ENCODE results near the gene GALNT10. TPM values are rescaled to one million over a fixed set of nuclear protein-coding genes. Genes with fewer than 3 reads are reported as not detected.

The GALNT10 gene
- total and polyA plus RNA-seq, 2 donors (not counting 1 experiment from before 2014, with no cell fraction given) = 18.3 to 35.8 TPM

DNA sequence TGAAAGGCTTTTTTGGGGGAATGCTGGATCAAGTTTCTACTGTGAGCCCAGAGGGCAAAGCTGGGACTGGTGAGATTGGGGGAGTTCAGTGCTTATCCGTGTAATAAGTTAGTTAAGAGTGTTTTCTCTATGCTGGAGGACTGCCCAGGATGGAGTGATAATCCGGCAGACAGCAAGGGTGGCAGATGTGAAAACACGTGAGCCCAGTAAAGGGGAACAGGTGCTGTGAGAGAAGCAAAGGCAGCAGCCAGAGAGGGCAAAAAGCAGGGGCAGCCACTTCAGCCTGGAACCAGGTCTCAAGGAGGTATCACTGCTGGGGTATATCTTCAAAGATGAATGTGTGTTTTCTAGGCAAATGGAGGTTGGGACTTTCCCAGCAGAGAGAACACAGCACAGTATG is 53.9 kb downstream of the GALNT10 start:
- Histone ChIP-seq H3K79me2 (ENCODE audit: control insufficient read depth, insufficient read depth, low read length) (no peaks in the 10 kb centered on the region), H3K4me1 (ENCODE audit: control insufficient read depth, extremely low read depth, insufficient read depth, low read length) (peaks cover 3% of the 10 kb centered on the region), H3K9me3 (ENCODE audit: control insufficient read depth, insufficient read depth, low read depth, low read length) (no peaks in the 10 kb centered on the region), H2AFZ (ENCODE audit: low read length) (no peak overlapping the region), H3K4me2 (ENCODE audit: extremely low read depth, insufficient read depth, low read length) (no peak overlapping the region), H3K27me3 (ENCODE audit: control insufficient read depth, insufficient read depth, low read length) (no peaks in the 10 kb centered on the region), H4K20me1 (ENCODE audit: control insufficient read depth, extremely low read depth, insufficient read depth, low read length) (no peaks in the 10 kb centered on the region), H3K9ac (ENCODE audit: insufficient read depth, low read length) (no peak overlapping the region), H3K4me3 (replicated peaks in 1 of 4; ENCODE audit: control extremely low read depth in 1 of 4, insufficient read depth in 1 of 4, low read depth in 3 of 4, low read length in 4 of 4) (no peak overlapping the region), H3K36me3 (ENCODE audit: control insufficient read depth, insufficient read depth, low read length) (no peaks in the 10 kb centered on the region), H3K27ac (ENCODE audit: insufficient read depth, low read length) (no peak overlapping the region)
- DNase-seq (ENCODE audit: low read depth in 2 of 2) = no peak
- TF ChIP-seq, protein P1, sequence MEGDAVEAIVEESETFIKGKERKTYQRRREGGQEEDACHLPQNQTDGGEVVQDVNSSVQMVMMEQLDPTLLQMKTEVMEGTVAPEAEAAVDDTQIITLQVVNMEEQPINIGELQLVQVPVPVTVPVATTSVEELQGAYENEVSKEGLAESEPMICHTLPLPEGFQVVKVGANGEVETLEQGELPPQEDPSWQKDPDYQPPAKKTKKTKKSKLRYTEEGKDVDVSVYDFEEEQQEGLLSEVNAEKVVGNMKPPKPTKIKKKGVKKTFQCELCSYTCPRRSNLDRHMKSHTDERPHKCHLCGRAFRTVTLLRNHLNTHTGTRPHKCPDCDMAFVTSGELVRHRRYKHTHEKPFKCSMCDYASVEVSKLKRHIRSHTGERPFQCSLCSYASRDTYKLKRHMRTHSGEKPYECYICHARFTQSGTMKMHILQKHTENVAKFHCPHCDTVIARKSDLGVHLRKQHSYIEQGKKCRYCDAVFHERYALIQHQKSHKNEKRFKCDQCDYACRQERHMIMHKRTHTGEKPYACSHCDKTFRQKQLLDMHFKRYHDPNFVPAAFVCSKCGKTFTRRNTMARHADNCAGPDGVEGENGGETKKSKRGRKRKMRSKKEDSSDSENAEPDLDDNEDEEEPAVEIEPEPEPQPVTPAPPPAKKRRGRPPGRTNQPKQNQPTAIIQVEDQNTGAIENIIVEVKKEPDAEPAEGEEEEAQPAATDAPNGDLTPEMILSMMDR (conservative IDR thresholded peaks at IDR 0.05 in 1 of 2, IDR thresholded peaks at IDR 0.05 in 1 of 2; ENCODE audit: low read depth in 1 of 2, low read length in 2 of 2) = no peak
- TF ChIP-seq EZH2 (IDR thresholded peaks at IDR 0.05; ENCODE audit: low read length, missing control alignments) = no peak

DNA sequence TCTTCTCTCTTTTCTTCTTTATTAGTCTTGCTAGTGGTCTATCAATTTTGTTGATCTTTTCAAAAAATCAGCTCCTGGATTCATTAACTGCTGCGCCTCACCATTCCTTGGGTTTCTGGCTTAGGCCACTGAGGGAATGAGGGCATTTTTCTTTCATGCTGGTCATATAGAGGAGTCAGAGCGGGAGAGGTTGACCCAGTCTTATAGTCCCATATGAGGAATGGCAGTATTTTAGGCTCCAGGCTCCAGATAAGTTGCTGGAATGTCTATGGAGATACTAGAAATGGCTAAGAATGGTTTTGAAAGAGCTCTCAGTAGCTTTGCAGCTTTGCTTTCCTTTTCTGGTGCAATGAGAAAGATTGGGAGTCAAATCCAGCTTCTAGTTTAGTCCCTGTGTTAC is 58.2 kb downstream of the GALNT10 start:
- H2AFZ ChIP-seq (ENCODE audit: low read length) = no peak overlapping the region
- no peaks in the 10 kb centered on the region for H4K20me1 ChIP-seq (ENCODE audit: control insufficient read depth, extremely low read depth, insufficient read depth, low read length)
- TF ChIP-seq, protein P1 (conservative IDR thresholded peaks at IDR 0.05 in 1 of 2, IDR thresholded peaks at IDR 0.05 in 1 of 2; ENCODE audit: low read depth in 1 of 2, low read length in 2 of 2) = no peak
- TF ChIP-seq EZH2 (IDR thresholded peaks at IDR 0.05; ENCODE audit: low read length, missing control alignments) = no peak

DNA sequence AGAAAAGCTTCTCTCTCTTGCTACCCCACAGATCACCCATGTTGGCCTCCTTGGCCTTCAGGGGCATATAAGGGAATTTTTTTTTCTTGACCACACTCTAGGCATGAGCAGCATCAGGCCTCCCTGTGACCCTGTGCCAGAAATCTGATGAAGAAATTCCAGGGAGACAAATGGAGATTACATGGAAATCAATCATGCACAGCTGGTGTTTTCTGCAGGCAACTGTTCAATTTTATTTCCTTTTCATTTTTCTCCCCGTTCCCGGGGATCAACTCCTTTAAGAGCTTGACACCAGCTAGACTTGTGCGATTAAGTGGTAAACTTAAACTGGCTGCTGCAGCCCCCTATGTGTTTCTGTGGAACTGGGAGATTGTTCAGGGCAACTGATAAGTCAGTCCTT is 59.3 kb downstream of the GALNT10 start:
- no peak for TF ChIP-seq EZH2 (IDR thresholded peaks at IDR 0.05; ENCODE audit: low read length, missing control alignments)
- TF ChIP-seq, protein P1 (conservative IDR thresholded peaks at IDR 0.05 in 1 of 2, IDR thresholded peaks at IDR 0.05 in 1 of 2; ENCODE audit: low read depth in 1 of 2, low read length in 2 of 2) = no peak
- Histone ChIP-seq H3K4me3 (replicated peaks in 1 of 4; ENCODE audit: control extremely low read depth in 1 of 4, insufficient read depth in 1 of 4, low read depth in 3 of 4, low read length in 4 of 4) (no peak overlapping the region), H3K36me3 (ENCODE audit: control insufficient read depth, insufficient read depth, low read length) (no peaks in the 10 kb centered on the region), H3K27ac (ENCODE audit: insufficient read depth, low read length) (no peak overlapping the region), H3K4me1 (ENCODE audit: control insufficient read depth, extremely low read depth, insufficient read depth, low read length) (no peaks in the 10 kb centered on the region), H3K4me2 (ENCODE audit: extremely low read depth, insufficient read depth, low read length) (no peak overlapping the region), H3K79me2 (ENCODE audit: control insufficient read depth, insufficient read depth, low read length) (no peaks in the 10 kb centered on the region), H4K20me1 (ENCODE audit: control insufficient read depth, extremely low read depth, insufficient read depth, low read length) (no peaks in the 10 kb centered on the region), H2AFZ (ENCODE audit: low read length) (no peak overlapping the region), H3K27me3 (ENCODE audit: control insufficient read depth, insufficient read depth, low read length) (no peaks in the 10 kb centered on the region), H3K9me3 (ENCODE audit: control insufficient read depth, insufficient read depth, low read depth, low read length) (no peaks in the 10 kb centered on the region), H3K9ac (ENCODE audit: insufficient read depth, low read length) (no peak overlapping the region)
- peak; percentile 8 to 37 for DNase-seq (ENCODE audit: low read depth in 2 of 2)

More for the DNA sequence above, 58.2 kb downstream of the GALNT10 start:
- no peaks in the 10 kb centered on the region for H3K36me3 ChIP-seq (ENCODE audit: control insufficient read depth, insufficient read depth, low read length)
- no peak overlapping the region for H3K4me3 ChIP-seq (replicated peaks in 1 of 4; ENCODE audit: control extremely low read depth in 1 of 4, insufficient read depth in 1 of 4, low read depth in 3 of 4, low read length in 4 of 4)
- no peak overlapping the region for H3K4me2 ChIP-seq (ENCODE audit: extremely low read depth, insufficient read depth, low read length)
- H3K9me3 ChIP-seq (ENCODE audit: control insufficient read depth, insufficient read depth, low read depth, low read length) = no peaks in the 10 kb centered on the region
- DNase-seq (ENCODE audit: low read depth in 2 of 2) = no peak
- H3K4me1 ChIP-seq (ENCODE audit: control insufficient read depth, extremely low read depth, insufficient read depth, low read length) = peaks cover 3% of the 10 kb centered on the region
- no peaks in the 10 kb centered on the region for H3K27me3 ChIP-seq (ENCODE audit: control insufficient read depth, insufficient read depth, low read length)
- no peaks in the 10 kb centered on the region for H3K79me2 ChIP-seq (ENCODE audit: control insufficient read depth, insufficient read depth, low read length)
- no peak overlapping the region for H3K9ac ChIP-seq (ENCODE audit: insufficient read depth, low read length)
- no peak overlapping the region for H3K27ac ChIP-seq (ENCODE audit: insufficient read depth, low read length)

Measured in fibroblast of lung (primary cell).